MM.1S (cell line): ENCODE results near the gene VSTM2L.

Experiments used
- EZH2 ChIP-seq: fragments of 300-600 bp; sonication (generic); optimal IDR thresholded peaks from 2 replicates; pipeline ENCODE3; 2017; ENCODE audit warnings: low read depth, mild to moderate bottlenecking, antibody characterized with exemption, low read length, mixed read lengths
- EZH2phosphoT487 ChIP-seq: fragments of 300-600 bp; sonication (generic); IDR thresholded peaks from 2 replicates; pipeline ENCODE4 v1.6.1; 2018; ENCODE audit warnings: antibody characterized with exemption, low read length
- TF ChIP-seq, protein P1 (sequence below): fragments of 300-600 bp; sonication (generic); IDR thresholded peaks from 2 replicates; pipeline ENCODE4 v1.5.1; 2016; ENCODE audit warnings: antibody characterized with exemption, low read length, mixed read lengths

- TF ChIP-seq EZH2phosphoT487: no peak
- TF ChIP-seq EZH2: no peak
- TF ChIP-seq, protein P1, sequence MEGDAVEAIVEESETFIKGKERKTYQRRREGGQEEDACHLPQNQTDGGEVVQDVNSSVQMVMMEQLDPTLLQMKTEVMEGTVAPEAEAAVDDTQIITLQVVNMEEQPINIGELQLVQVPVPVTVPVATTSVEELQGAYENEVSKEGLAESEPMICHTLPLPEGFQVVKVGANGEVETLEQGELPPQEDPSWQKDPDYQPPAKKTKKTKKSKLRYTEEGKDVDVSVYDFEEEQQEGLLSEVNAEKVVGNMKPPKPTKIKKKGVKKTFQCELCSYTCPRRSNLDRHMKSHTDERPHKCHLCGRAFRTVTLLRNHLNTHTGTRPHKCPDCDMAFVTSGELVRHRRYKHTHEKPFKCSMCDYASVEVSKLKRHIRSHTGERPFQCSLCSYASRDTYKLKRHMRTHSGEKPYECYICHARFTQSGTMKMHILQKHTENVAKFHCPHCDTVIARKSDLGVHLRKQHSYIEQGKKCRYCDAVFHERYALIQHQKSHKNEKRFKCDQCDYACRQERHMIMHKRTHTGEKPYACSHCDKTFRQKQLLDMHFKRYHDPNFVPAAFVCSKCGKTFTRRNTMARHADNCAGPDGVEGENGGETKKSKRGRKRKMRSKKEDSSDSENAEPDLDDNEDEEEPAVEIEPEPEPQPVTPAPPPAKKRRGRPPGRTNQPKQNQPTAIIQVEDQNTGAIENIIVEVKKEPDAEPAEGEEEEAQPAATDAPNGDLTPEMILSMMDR: no peak
Observed at GRCh38 chr20:37875460-37876175, 27.3 kb upstream of the VSTM2L start.
